GM10266 (cell line): ENCODE results near the gene SRGAP3.

Experiments used
- DNase-seq: peaks from one replicate; pipeline ENCODE4 v3.0.0; 2012; ENCODE audit errors: extremely low spot score
- TF ChIP-seq, protein P1 (sequence below): IDR thresholded peaks from 2 replicates; pipeline ENCODE4 v1.5.1; 2012; ENCODE audit warnings: mild to moderate bottlenecking, low read depth; ENCODE audit not compliant: control insufficient read depth, insufficient read depth; ENCODE audit errors: missing control alignments

The SRGAP3 gene

DNA sequence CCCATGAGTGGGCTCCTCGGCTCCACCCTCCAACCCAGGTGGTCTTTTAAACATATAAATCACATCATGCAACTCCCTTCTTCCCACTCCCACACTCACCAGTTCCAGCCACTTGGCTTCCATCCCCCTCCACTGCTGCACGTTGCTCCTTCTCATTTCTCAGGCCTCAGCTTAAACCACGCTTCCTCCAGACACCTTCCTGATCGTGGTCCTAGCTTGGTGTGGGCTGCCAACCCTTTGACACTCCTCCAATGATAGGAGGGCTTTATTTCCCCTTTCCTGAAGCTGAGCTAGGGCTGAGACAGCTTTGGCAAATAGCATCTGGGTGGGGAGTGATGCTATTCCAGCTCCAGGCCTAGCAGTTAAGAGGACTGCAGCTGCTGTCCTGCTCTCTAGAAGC is 130.1 kb downstream of the SRGAP3 start:
- no peak for DNase-seq
- TF ChIP-seq, protein P1, sequence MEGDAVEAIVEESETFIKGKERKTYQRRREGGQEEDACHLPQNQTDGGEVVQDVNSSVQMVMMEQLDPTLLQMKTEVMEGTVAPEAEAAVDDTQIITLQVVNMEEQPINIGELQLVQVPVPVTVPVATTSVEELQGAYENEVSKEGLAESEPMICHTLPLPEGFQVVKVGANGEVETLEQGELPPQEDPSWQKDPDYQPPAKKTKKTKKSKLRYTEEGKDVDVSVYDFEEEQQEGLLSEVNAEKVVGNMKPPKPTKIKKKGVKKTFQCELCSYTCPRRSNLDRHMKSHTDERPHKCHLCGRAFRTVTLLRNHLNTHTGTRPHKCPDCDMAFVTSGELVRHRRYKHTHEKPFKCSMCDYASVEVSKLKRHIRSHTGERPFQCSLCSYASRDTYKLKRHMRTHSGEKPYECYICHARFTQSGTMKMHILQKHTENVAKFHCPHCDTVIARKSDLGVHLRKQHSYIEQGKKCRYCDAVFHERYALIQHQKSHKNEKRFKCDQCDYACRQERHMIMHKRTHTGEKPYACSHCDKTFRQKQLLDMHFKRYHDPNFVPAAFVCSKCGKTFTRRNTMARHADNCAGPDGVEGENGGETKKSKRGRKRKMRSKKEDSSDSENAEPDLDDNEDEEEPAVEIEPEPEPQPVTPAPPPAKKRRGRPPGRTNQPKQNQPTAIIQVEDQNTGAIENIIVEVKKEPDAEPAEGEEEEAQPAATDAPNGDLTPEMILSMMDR, result no peak

DNA sequence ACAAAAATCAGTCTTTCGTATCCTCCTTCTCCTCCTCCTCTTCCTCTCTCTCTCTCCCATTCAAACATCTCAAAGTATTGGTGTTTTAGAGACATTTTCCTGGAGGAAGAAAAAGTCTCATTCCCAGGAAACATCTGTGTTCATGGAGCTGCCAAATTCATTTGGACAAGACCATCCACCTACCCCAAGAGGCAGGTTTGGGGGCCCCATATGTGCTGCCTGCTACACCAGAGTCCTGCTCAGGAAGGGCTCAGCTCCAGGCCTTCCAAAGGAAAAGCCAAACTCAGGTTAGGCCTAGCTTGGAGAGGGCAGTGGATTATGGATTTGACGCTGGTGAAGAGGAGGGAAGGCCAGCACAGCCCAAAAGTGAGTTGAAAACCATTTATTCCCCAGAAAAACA is 131.2 kb downstream of the SRGAP3 start:
- TF ChIP-seq, protein P1, result no peak
- DNase-seq, result no peak

DNA sequence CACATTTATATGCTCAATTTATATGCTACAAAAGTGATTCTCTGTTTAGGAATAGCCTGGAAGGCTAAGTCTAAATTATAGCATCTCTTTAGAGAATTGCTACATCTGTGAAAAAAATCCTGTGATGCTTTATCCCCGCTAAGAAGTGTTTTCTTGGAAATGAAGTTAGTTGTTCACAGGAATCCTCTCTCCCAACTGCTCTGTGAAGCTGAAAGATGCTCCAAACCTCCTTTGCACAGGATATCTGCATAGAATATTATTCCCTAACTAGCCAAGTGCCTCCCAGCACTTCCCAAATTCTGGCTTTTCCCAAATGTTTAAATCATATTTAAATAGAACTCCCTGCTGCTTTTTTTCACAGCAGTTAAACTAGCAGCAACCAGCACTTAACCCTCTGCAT is 132.2 kb downstream of the SRGAP3 start:
- no peak for DNase-seq
- TF ChIP-seq, protein P1, result no peak

DNA sequence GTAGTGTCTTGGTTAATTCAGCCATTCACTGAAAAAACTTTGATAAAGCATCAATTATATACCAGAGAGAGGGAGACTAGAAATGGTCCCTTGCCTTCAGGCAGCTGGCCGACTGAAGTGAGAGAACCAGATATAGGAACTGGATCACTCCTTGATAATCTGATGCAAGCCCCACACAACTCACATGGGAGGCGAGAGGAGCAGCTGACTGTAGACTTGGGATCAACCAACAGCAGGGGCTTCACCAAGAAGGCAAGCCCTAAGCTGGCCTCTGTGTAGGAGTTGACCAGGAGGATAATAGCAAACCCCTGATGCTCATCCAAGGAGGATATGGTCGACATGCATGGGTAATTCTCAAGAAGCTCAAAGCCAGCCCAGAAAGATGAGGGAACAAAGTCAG is 133.1 kb downstream of the SRGAP3 start:
- TF ChIP-seq, protein P1, result no peak
- DNase-seq, result no peak

DNA sequence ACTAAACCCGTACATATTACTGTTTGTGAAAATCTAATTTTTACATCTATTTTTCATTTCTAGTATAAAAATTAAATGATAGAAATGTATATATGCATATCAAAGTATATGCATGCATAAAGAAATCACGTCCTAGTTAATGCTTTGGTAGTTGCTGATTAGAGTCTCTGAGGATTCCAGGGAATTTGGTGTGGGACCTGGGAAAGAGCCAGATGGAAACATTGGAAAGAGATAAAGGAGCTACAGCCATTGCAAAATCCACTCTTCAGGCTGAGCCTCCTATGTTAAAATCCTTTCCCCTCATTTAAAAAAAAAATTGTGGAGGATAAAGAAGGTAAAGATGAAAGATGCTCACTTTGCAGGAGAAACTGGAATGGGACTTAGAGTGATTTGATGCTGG is 134.1 kb downstream of the SRGAP3 start:
- TF ChIP-seq, protein P1, result no peak
- no peak for DNase-seq

DNA sequence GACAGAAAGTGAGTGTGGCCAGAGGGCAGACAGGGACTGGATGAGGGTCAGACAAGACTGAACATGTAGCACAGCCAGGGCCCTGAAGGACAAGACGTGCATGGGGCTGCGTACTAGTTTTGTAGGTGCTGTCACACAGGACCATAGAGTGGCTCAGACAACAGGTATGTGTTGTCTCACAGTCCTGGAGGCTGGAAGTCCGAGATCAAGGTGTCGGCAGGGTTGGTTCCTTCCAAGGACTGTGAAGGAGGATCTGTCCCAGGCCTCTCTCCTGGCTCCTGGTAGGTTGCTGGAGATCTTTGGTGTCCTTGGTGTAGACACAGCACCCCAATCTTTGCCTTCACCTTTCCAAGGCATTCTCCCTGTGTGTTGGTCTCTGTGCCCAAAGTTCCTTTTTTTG is 136.4 kb downstream of the SRGAP3 start:
- no peak for DNase-seq
- TF ChIP-seq, protein P1, result no peak

DNA sequence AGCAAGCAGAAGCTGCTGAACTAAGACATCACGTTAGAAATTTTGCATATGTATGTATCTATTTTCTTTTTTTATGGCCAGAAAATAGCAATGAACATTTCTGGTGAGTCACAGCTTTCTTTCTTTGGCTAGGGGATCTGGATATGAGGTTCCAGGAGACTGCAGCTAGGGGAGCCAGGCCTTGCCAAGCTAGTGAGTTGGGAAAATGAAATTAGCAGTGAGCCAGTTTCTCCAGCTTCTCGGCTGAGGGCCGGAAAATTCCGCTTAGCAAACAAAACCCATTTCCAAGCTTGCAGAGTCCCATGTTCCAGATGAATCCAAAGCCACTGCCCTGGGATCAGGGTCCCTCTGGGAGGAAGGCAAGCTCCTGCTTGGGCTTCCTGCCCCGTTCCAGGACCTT is 137.6 kb downstream of the SRGAP3 start:
- DNase-seq, result no peak
- TF ChIP-seq, protein P1, result no peak
